NCI-H345 treated with DMSO at 0.1 percent for 48 hours (cell line): ENCODE data around the gene ULK1.

Experiments
- DNase-seq: peaks from one replicate; lab custom pipeline; 2025; ENCODE audit not compliant: unreplicated experiment; lab: John Stamatoyannopoulos, UW

ULK1 gene

DNA sequence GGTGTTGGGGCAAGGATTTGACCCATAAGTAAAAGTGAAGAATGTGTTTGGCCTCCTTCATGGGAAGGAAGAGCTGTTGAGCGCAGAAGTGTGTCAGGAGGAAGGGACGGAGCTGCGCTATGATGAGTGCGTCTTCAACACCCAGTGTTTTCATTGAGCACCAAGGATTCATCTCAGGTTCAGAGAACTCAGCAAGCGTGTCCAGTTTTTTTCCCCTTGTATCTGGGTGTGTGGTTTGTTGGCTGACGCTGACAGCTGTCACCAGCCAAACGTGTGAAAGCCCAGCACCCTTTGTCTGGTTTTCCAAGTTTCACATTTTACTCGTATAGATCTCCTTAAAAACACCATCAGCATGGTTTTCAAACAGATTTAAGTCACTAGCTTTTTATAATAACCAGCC, 67.6 kb downstream of the ULK1 start:
- no peak for DNase-seq

DNA sequence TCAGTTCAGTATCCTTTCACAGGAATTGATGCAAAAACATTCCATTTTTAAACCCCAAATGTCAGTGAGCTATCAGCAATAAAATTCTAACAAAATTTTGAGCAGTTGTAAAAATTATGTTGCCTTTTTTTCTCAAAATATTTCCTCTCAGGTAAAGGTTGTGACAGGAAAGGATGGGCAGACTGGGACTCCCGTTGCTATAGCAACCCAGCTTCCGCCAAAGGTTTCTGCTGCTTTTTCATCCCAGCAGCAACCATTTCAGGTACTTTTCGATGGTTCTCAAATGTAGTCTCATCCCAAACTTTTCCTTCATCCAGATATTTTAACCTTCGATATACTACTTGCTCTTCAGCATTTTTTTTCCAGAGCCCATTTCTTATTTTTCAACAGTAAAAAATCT, 69.0 kb downstream of the ULK1 start:
- DNase-seq: no peak

DNA sequence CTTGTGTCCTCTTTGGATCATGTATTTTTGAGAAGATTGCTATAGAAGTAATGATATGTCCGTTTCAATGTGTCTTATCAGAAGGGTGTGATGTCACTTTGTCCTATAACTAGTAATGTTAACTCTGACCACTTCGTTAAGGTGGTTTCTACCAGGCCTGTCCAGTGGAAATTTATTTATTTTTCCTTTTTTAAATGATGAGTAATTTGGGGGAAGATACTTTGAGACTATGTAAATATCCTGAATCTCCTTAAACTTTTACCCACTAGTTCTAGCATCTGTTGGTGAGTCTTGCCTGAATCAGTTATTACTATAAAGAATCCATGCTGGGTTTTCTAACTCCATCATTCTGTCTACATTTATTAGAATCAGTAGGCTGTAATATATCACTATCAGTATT, 70.7 kb downstream of the ULK1 start:
- DNase-seq: no peak

DNA sequence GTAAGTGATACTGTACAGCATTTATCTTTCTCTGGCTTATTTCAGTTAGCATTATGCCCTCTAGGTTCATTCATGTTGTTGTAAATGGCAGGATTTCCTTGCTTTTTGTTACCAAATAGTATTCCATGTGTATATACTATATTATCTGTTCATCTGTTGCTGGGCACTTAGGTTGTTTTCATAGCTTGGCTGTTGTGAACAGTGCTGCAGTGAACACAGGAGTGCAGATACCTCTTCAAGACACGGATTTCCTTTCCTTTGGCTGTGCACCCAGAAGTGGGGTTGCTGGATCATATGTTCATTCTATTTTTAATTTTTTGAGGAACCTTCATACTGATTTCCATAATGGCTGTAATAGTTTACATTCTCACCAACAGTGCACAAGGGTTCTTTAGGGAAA, 76.8 kb downstream of the ULK1 start:
- no peak for DNase-seq
